Loucy (cell line): ENCODE measurements around the gene SLC35E3.

Source experiments
- H2AFZ ChIP-seq: fragments of 200-600 bp; sonication (generic); 2 replicates; pipeline ENCODE4 v1.6.0; 2016; ENCODE audit warnings: antibody characterized with exemption, mild to moderate bottlenecking, low read length, moderate library complexity
- H3F3A ChIP-seq: fragments of 200-600 bp; 2 replicates; pipeline ENCODE4 v1.6.0; 2016; ENCODE audit warnings: antibody characterized with exemption, low read depth, mild to moderate bottlenecking
- H3K27me3 ChIP-seq: fragments of 200-600 bp; sonication (generic); 2 replicates; pipeline ENCODE4 v1.6.1; 2014; ENCODE audit warnings: low read length, mild to moderate bottlenecking; ENCODE audit not compliant: insufficient read depth, poor library complexity, severe bottlenecking
- H3K36me3 ChIP-seq: fragments of 200-600 bp; sonication (generic); 2 replicates; pipeline ENCODE4 v1.6.1; 2016; ENCODE audit warnings: low read length; ENCODE audit not compliant: insufficient read depth
- H3K4me1 ChIP-seq: fragments of 200-600 bp; sonication (generic); 2 replicates; pipeline ENCODE4 v1.5.1; 2014; ENCODE audit warnings: low read length, mild to moderate bottlenecking; ENCODE audit not compliant: insufficient read depth, poor library complexity, severe bottlenecking
- H3K4me2 ChIP-seq: fragments of 200-600 bp; sonication (generic); 2 replicates; pipeline ENCODE4 v1.6.0; 2014; ENCODE audit warnings: antibody characterized with exemption, low read length, low read depth, mild to moderate bottlenecking; ENCODE audit not compliant: poor library complexity, severe bottlenecking
- H3K4me3 ChIP-seq: fragments of 200-600 bp; sonication (generic); 2 replicates; pipeline ENCODE4 v1.5.1; 2014; ENCODE audit warnings: low read length, mild to moderate bottlenecking, mixed read lengths; ENCODE audit not compliant: poor library complexity, severe bottlenecking
- H3K79me2 ChIP-seq: fragments of 200-600 bp; sonication (generic); 2 replicates; pipeline ENCODE4 v1.6.1; 2014; ENCODE audit warnings: low read length; ENCODE audit not compliant: insufficient read depth
- H3K9ac ChIP-seq: fragments of 200-600 bp; sonication (generic); 2 replicates; pipeline ENCODE4 v1.6.0; 2014; ENCODE audit warnings: mild to moderate bottlenecking, low read depth, low read length, moderate library complexity; ENCODE audit not compliant: poor library complexity, severe bottlenecking
- H3K9me2 ChIP-seq: fragments of 200-600 bp; sonication (generic); replicated peaks from 2 replicates; pipeline ENCODE4 v1.6.1; 2016; ENCODE audit warnings: low read depth, low read length, mixed read lengths
- H3K9me3 ChIP-seq: fragments of 200-600 bp; sonication (generic); 2 replicates; pipeline ENCODE4 v1.6.1; 2014; ENCODE audit warnings: mild to moderate bottlenecking, antibody characterized with exemption, low read length, low read depth; ENCODE audit not compliant: insufficient read depth
- H4K20me1 ChIP-seq: fragments of 200-600 bp; sonication (generic); 2 replicates; pipeline ENCODE4 v1.6.0; 2014; ENCODE audit warnings: antibody characterized with exemption, low read length, mild to moderate bottlenecking; ENCODE audit not compliant: insufficient read depth, poor library complexity, severe bottlenecking
- EZH2phosphoT487 ChIP-seq: fragments of 200-600 bp; IDR thresholded peaks from 2 replicates; pipeline ENCODE4 v1.6.1; 2018; ENCODE audit warnings: antibody characterized with exemption, mild to moderate bottlenecking, moderate library complexity, borderline replicate concordance
- TF ChIP-seq, protein P1 (sequence below): fragments of 200-600 bp; sonication (generic); conservative IDR thresholded peaks from 2 replicates; pipeline ENCODE4 v1.5.1; 2014; ENCODE audit warnings: mild to moderate bottlenecking, antibody characterized with exemption, low read length

The SLC35E3 gene

DNA sequence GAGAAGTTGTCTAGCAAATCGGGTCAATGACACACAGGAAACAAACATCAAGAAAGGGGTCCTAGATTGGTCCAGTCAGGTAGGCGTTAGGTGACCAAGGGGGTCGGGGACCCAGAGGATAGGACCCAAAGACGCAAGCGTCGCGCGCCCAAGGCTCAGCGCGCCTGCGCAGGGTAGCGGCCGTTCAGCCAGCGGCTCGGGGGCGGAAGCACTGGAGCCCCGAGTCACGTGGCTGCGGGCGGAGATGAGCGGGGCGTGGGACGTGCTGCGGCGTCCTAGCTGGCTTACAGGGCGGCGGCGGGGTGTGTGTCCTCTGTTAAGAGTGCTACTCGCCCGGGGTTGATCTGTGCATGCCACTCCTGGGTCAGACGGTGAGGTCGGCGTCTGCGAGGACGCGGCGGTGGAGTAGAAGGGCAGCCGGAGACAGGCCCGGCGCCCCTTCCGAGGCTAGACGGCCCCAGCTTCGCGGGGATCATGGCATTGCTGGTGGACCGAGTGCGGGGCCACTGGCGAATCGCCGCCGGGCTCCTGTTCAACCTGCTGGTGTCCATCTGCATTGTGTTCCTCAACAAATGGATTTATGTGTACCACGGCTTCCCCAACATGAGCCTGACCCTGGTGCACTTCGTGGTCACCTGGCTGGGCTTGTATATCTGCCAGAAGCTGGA is at the start of gene SLC35E3:
Gene SLC35E3 (plus strand): TSS at position 273 of the 668 bp plus-strand sequence. CDS start 202 bp downstream, at position 475.
- Histone ChIP-seq H3F3A (peaks cover 4% of the 10 kb centered on the region; the same call in 1 of the 2 replicates), H3K9ac (peak within 1 kb of the TSS; percentile 82), H3K9me2 (no peaks in the 10 kb centered on the region), H3K4me1 (peaks cover 43% of the 10 kb centered on the region), H3K79me2 (peaks cover 46% of the 10 kb centered on the region), H3K36me3 (peaks cover 12% of the 10 kb centered on the region; the same call in 1 of the 2 replicates), H2AFZ (peak within 1 kb of the TSS; percentile 83), H3K4me2 (peak within 1 kb of the TSS; percentile 91), H3K9me3 (no peaks in the 10 kb centered on the region), H4K20me1 (no peaks in the 10 kb centered on the region), H3K27me3 (no peaks in the 10 kb centered on the region), H3K4me3 (peak within 1 kb of the TSS; percentile 90)
- TF ChIP-seq, protein P1, sequence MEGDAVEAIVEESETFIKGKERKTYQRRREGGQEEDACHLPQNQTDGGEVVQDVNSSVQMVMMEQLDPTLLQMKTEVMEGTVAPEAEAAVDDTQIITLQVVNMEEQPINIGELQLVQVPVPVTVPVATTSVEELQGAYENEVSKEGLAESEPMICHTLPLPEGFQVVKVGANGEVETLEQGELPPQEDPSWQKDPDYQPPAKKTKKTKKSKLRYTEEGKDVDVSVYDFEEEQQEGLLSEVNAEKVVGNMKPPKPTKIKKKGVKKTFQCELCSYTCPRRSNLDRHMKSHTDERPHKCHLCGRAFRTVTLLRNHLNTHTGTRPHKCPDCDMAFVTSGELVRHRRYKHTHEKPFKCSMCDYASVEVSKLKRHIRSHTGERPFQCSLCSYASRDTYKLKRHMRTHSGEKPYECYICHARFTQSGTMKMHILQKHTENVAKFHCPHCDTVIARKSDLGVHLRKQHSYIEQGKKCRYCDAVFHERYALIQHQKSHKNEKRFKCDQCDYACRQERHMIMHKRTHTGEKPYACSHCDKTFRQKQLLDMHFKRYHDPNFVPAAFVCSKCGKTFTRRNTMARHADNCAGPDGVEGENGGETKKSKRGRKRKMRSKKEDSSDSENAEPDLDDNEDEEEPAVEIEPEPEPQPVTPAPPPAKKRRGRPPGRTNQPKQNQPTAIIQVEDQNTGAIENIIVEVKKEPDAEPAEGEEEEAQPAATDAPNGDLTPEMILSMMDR, result no peak
- TF ChIP-seq EZH2phosphoT487, result no peak

DNA sequence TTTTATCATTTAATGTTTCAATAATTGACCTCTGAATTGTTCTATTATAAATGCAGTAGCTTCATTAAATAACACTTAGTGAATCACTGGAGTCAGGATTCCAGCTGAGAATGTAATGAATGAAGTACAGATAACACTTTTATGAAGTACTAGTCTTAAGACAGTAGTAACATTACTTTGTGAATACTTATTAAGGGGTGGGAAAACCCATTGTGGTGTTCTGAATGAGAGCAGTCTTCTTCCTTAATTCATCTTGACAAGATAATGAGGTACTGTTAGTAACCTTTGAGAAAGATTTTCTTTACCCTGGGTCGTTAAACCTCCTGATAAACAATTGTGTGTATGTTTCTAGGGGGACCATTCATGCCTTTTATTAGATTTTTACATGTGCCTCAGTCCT is 46.5 kb upstream of the SLC35E3 start:
- TF ChIP-seq EZH2phosphoT487, result no peak
- TF ChIP-seq, protein P1, result no peak
- Histone ChIP-seq H2AFZ (no peak overlapping the region), H3K4me1 (no peaks in the 10 kb centered on the region), H3K79me2 (no peaks in the 10 kb centered on the region), H3K4me3 (no peak overlapping the region), H3K27me3 (no peaks in the 10 kb centered on the region), H3K9me3 (no peaks in the 10 kb centered on the region), H3K9ac (no peak overlapping the region), H3K9me2 (no peaks in the 10 kb centered on the region), H3K4me2 (no peak overlapping the region), H3F3A (no peaks in the 10 kb centered on the region), H3K36me3 (peaks cover 50% of the 10 kb centered on the region), H4K20me1 (no peaks in the 10 kb centered on the region)

DNA sequence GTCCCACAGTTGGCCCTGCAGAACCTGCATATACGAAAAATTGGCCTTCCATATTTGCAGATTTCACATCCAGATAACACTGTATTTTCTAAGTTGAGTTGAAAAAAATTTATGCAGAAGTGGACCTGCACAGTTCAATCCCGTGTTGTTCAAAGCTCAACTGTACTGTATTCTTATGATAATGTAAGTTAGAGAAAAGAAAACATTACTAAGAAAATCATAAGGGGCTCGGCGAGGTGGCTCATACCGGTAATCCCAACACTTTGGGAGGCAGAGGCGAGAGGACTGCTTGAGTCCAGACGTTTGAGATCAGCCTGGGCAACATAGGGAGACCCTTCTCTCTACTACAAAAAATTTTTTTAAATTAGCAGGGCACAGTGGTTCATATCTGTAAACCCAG is 18.2 kb upstream of the SLC35E3 start:
- Histone ChIP-seq H3K79me2 (no peaks in the 10 kb centered on the region), H3K4me3 (no peak overlapping the region), H3K9ac (no peak overlapping the region), H3K4me1 (peaks cover 2% of the 10 kb centered on the region), H3K36me3 (peaks cover 63% of the 10 kb centered on the region; the same call in 1 of the 2 replicates), H2AFZ (no peak overlapping the region), H4K20me1 (no peaks in the 10 kb centered on the region), H3K9me3 (no peaks in the 10 kb centered on the region), H3K4me2 (no peak overlapping the region), H3K27me3 (no peaks in the 10 kb centered on the region), H3K9me2 (no peaks in the 10 kb centered on the region), H3F3A (no peaks in the 10 kb centered on the region)
- TF ChIP-seq EZH2phosphoT487, result no peak
- TF ChIP-seq, protein P1, result no peak
